ENCODE measurements around the gene POU3F1. TPM values are rescaled to one million over a fixed set of nuclear protein-coding genes. Genes with fewer than 3 reads are reported as not detected.

POU3F1 gene
- total and polyA plus RNA-seq, 2 donors (not counting 1 experiment from before 2014, with no cell fraction given), result 0.63 to 3.8 TPM

GRCh38 chr1:38062361-38063288, 16.0 kb upstream of the POU3F1 start:
- H3K4me1 Mint-ChIP-seq, result peaks cover 9% of the 10 kb centered on the region
- Histone ChIP-seq H2AFZ (ENCODE audit: insufficient read depth, low read depth, low read length, poor library complexity, severe bottlenecking) (no peak overlapping the region), H3K27ac (ENCODE audit: low read length in 2 of 2) (no peak overlapping the region), H3K4me2 (replicated peaks; ENCODE audit: low read depth, low read length, poor library complexity, severe bottlenecking) (no peak overlapping the region), H3K36me3 (replicated peaks in 1 of 2; ENCODE audit: control extremely low read depth in 1 of 2, control insufficient read depth in 1 of 2, extremely low read depth in 1 of 2, insufficient read depth in 2 of 2, low read length in 1 of 2) (no peaks in the 10 kb centered on the region), H3K9ac (ENCODE audit: low read length) (no peak overlapping the region), H3K79me2 (ENCODE audit: control insufficient read depth, insufficient read depth, low read length) (no peaks in the 10 kb centered on the region), H3K27me3 (replicated peaks in 1 of 4; ENCODE audit: control extremely low read depth in 1 of 4, control insufficient read depth in 3 of 4, insufficient read depth in 4 of 4, low read length in 3 of 4) (no peaks in the 10 kb centered on the region), H3K4me3 (ENCODE audit: control extremely low read depth in 1 of 5, extremely low read depth in 1 of 5, insufficient read depth in 1 of 5, low read depth in 2 of 5, low read length in 4 of 5) (no peak overlapping the region), H4K20me1 (ENCODE audit: control insufficient read depth, insufficient read depth, low read length, poor library complexity, severe bottlenecking) (no peaks in the 10 kb centered on the region), H3K9me3 (ENCODE audit: control extremely low read depth in 1 of 3, control insufficient read depth in 2 of 3, insufficient read depth in 1 of 3, low read length in 2 of 3) (no peaks in the 10 kb centered on the region), H3K4me1 (ENCODE audit: control insufficient read depth in 2 of 2, insufficient read depth in 2 of 2, low read length in 2 of 2) (peaks cover 0 to 5% of the 10 kb centered on the region in 2 donors)
- no peaks in the 10 kb centered on the region for H3K9me3 Mint-ChIP-seq (ENCODE audit: insufficient read depth)
- WGBS (ENCODE audit: insufficient coverage), result 81% methylated on average over 3 of the region's 6 CpGs
- peaks cover 5% of the 10 kb centered on the region for H3K27me3 Mint-ChIP-seq
- ATAC-seq (ENCODE audit: low read depth) (no peak), DNase-seq (no peak)
- H3K4me3 Mint-ChIP-seq, result no peak overlapping the region
- no peak for TF ChIP-seq EZH2 (IDR thresholded peaks at IDR 0.05; ENCODE audit: borderline replicate concordance, insufficient read depth, low read depth, low read length, poor library complexity, severe bottlenecking)
- ChIA-PET POLR2A (no interaction called here), CTCF (interaction anchor here (1.1 kb wide), 1 partner anchor 16 kb away, joined by 3 read pairs; the partner anchor contains the start of gene POU3F1)
- H3K27ac Mint-ChIP-seq, result no peak overlapping the region
- intact Hi-C loops (cut with micrococcal nuclease), result no loop called here

DNA sequence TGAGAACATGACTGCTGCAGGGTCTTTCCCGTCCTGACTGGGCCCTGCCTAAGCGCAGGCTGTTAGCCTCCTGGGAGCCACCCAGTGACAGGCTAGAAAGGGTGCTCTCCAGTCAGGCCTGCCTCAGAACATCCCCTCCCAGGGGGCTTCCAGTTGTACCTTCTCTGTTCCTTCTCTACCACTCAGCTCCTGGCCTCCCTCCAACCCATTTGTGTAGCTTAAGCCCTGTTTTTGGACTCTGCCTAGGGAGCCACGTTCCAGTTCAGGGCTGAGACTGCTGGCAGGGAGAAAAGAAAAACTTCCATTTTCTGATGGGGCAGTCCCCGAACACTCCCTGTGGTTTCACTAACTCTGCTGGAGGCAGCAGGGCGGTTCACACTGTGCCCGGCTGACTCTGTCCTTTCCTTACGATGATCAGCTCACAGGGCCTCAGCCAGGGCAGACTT, 15.3 kb upstream of the POU3F1 start:
- no peak for DNase-seq
- no peaks in the 10 kb centered on the region for H3K36me3 ChIP-seq (replicated peaks in 1 of 2; ENCODE audit: control extremely low read depth in 1 of 2, control insufficient read depth in 1 of 2, extremely low read depth in 1 of 2, insufficient read depth in 2 of 2, low read length in 1 of 2)
- H3K9ac ChIP-seq (ENCODE audit: low read length), result no peak overlapping the region
- no peaks in the 10 kb centered on the region for H3K27me3 ChIP-seq (replicated peaks in 1 of 4; ENCODE audit: control extremely low read depth in 1 of 4, control insufficient read depth in 3 of 4, insufficient read depth in 4 of 4, low read length in 3 of 4)
- no peak overlapping the region for H3K4me2 ChIP-seq (replicated peaks; ENCODE audit: low read depth, low read length, poor library complexity, severe bottlenecking)
- Mint-ChIP-seq H3K4me3 (no peak overlapping the region), H3K4me1 (peaks cover 9% of the 10 kb centered on the region), H3K9me3 (ENCODE audit: insufficient read depth) (no peaks in the 10 kb centered on the region), H3K27me3 (no peaks in the 10 kb centered on the region), H3K27ac (peak overlapping the region; percentile 53)
- no peaks in the 10 kb centered on the region for H4K20me1 ChIP-seq (ENCODE audit: control insufficient read depth, insufficient read depth, low read length, poor library complexity, severe bottlenecking)
- CTCF ChIA-PET, result interaction anchor here (1.1 kb wide), 2 partner anchors 13 to 16 kb away, joined by 3 to 4 read pairs; partner anchors contain the start of gene POU3F1
- intact Hi-C loops (cut with micrococcal nuclease), result no loop called here
- TF ChIP-seq EZH2 (IDR thresholded peaks at IDR 0.05; ENCODE audit: borderline replicate concordance, insufficient read depth, low read depth, low read length, poor library complexity, severe bottlenecking), result no peak
- TF ChIP-seq CTCF (IDR thresholded peaks at IDR 0.05), result no peak
- H3K9me3 ChIP-seq (ENCODE audit: control extremely low read depth in 1 of 3, control insufficient read depth in 2 of 3, insufficient read depth in 1 of 3, low read length in 2 of 3), result no peaks in the 10 kb centered on the region
- POLR2A ChIA-PET, result no interaction called here
- peak; percentile 41 for ATAC-seq (ENCODE audit: low read depth)
- H3K79me2 ChIP-seq (ENCODE audit: control insufficient read depth, insufficient read depth, low read length), result no peaks in the 10 kb centered on the region
- no peak overlapping the region for H2AFZ ChIP-seq (ENCODE audit: insufficient read depth, low read depth, low read length, poor library complexity, severe bottlenecking)
- 63% methylated on average over 7 of the region's 7 CpGs for WGBS (ENCODE audit: insufficient coverage)
- H3K27ac ChIP-seq (ENCODE audit: low read length in 2 of 2), result no peak overlapping the region
- no peak overlapping the region for H3K4me3 ChIP-seq (ENCODE audit: control extremely low read depth in 1 of 5, extremely low read depth in 1 of 5, insufficient read depth in 1 of 5, low read depth in 2 of 5, low read length in 4 of 5)
- peaks cover 0 to 5% of the 10 kb centered on the region in 2 donors for H3K4me1 ChIP-seq (ENCODE audit: control insufficient read depth in 2 of 2, insufficient read depth in 2 of 2, low read length in 2 of 2)

Measured in B cell (primary cell).